T-cell (primary cell): ENCODE data around the gene KLHL42. TPM values are rescaled to one million over a fixed set of nuclear protein-coding genes. Genes with fewer than 3 reads are reported as not detected.
"Not testable (repeated sequence)": the region's sequence is repeated elsewhere in the genome, so short reads cannot be mapped to it uniquely, and the experiment has no call there.

ENCODE experiments used
- ATAC-seq, 4 experiments: fragments of 200-7000 bp in 3 of 4; fragments of 150-1000 bp in 1 of 4; cut with Tn5 transposase; replicated peaks in 1 of 4; 1 replicate in 3 of 4; 2 replicates in 1 of 4; pipeline ENCODE4 v1.10.0; 2021; ENCODE audit warnings: moderate library complexity in 3 of 4, mild to moderate bottlenecking in 2 of 4, moderate number of reproducible peaks in 1 of 4
- CTCF ChIA-PET, 2 donors: fragments of 300-600 bp; sonication (Branson Sonifier 250); formaldehyde crosslinking; loops; one replicate each; lab custom pipeline; 2022; ENCODE audit warnings: antibody characterized with exemption in 2 of 2; lab: Charles Lee
- POLR2A ChIA-PET, 2 donors: fragments of 300-600 bp; sonication (Branson Sonifier 250); formaldehyde crosslinking; loops; one replicate each; lab custom pipeline; 2022; ENCODE audit warnings: antibody characterized with exemption in 2 of 2; lab: Charles Lee
- DNase-seq, 35 experiments: peaks; one replicate each; pipeline versions ENCODE4 v3.0.0 to v3.0.0-alpha.2; 2013 to 2023
- H3K27ac ChIP-seq: one replicate; pipeline ENCODE4 v1.5.1; 2013; ENCODE audit warnings: low read length
- H3K27me3 ChIP-seq, 2 experiments: replicated peaks in 1 of 2; 1 replicate in 1 of 2; 2 replicates in 1 of 2; pipeline versions ENCODE4 v1.6.1 to v1.7.0; 2013; ENCODE audit warnings: low read length in 1 of 2, mixed read lengths in 1 of 2; ENCODE audit not compliant: control insufficient read depth in 2 of 2, insufficient read depth in 2 of 2; ENCODE audit errors: extremely low read depth in 1 of 2
- H3K36me3 ChIP-seq, 2 donors: 1 replicate in 1 of 2; 2 replicates in 1 of 2; pipeline versions ENCODE4 v1.6.1 to v1.7.0; 2013; ENCODE audit warnings: low read length in 1 of 2; ENCODE audit not compliant: control insufficient read depth in 2 of 2, insufficient read depth in 1 of 2; ENCODE audit errors: extremely low read depth in 1 of 2
- H3K4me1 ChIP-seq, 2 experiments: 1 replicate in 1 of 2; 2 replicates in 1 of 2; pipeline versions ENCODE4 v1.6.1 to v1.7.0; 2013; ENCODE audit warnings: low read length in 2 of 2, mixed read lengths in 1 of 2; ENCODE audit not compliant: insufficient read depth in 2 of 2, control insufficient read depth in 1 of 2; ENCODE audit errors: extremely low read depth in 1 of 2
- H3K4me3 ChIP-seq, 2 donors: 1 replicate in 1 of 2; 2 replicates in 1 of 2; pipeline versions ENCODE4 v1.5.1 to v1.7.0; 2013; ENCODE audit warnings: mild to moderate bottlenecking in 2 of 2, low read length in 1 of 2, moderate library complexity in 1 of 2; ENCODE audit not compliant: control insufficient read depth in 1 of 2; ENCODE audit errors: extremely low read depth in 1 of 2
- H3K9me3 ChIP-seq: 2 replicates; pipeline ENCODE4 v1.7.0; 2013
- H3K27ac Mint-ChIP-seq, 2 donors: one replicate each; pipeline ENCODE4 v1.8.0; 2020 to 2021; ENCODE audit warnings: mild to moderate bottlenecking in 2 of 2, mixed read lengths in 2 of 2
- H3K27me3 Mint-ChIP-seq, 2 donors: one replicate each; pipeline ENCODE4 v1.8.0; 2021 to 2022; ENCODE audit warnings: mixed read lengths in 2 of 2
- H3K36me3 Mint-ChIP-seq: one replicate; pipeline ENCODE4 v1.8.0; 2021; ENCODE audit warnings: mixed read lengths
- H3K4me1 Mint-ChIP-seq, 3 donors: one replicate each; pipeline ENCODE4 v1.8.0; 2020 to 2022; ENCODE audit warnings: mixed read lengths in 3 of 3, mild to moderate bottlenecking in 1 of 3
- H3K4me3 Mint-ChIP-seq, 3 donors: one replicate each; pipeline ENCODE4 v1.8.0; 2020 to 2022; ENCODE audit warnings: mild to moderate bottlenecking in 3 of 3, mixed read lengths in 3 of 3, moderate library complexity in 3 of 3
- H3K9me3 Mint-ChIP-seq, 3 donors: one replicate each; pipeline ENCODE4 v1.8.0; 2020 to 2022; ENCODE audit warnings: mixed read lengths in 3 of 3
- WGBS: methylation state at CpG from one replicate; pipeline ENCODE4 v1.1.5; 2013; ENCODE audit warnings: missing lambda C conversion rate; ENCODE audit not compliant: insufficient coverage; 5-methylcytosine and 5-hydroxymethylcytosine counted together
- total RNA-seq, 35 experiments: library from RNA in 6 of 35; stranded (reverse) in 6 of 35; fragments of 120-200 nt in 1 of 35; gene quantifications; one replicate each; pipeline versions ENCODE4 v1.2.1 to v1.2.4 and lab custom pipeline; 2013 to 2026

The KLHL42 gene
- total RNA-seq, 5 donors from 2014 or later (not counting 1 experiment from before 2014, with no cell fraction given), result 16.5 to 28.0 (median 21.0) TPM

DNA sequence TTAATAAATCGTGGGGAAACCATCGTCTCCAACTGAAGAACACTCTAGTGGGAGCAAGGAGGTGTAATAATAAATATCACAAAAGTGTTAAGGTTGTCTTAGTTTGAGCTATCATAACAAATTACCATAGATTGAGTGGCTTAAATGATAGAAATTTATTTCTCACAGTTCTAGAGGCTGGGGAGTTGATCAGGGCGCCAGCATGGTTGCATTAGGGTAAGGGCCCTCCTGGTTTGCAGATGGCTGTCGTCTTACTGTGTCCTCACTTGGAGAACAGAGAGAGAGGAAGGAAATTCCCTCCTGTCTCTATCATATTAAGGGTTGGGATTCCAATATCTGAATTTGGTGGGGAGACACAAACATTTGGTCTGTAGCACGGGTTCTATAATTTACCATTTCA lies 36.4 kb upstream of the KLHL42 start:
- no peak for ATAC-seq

DNA sequence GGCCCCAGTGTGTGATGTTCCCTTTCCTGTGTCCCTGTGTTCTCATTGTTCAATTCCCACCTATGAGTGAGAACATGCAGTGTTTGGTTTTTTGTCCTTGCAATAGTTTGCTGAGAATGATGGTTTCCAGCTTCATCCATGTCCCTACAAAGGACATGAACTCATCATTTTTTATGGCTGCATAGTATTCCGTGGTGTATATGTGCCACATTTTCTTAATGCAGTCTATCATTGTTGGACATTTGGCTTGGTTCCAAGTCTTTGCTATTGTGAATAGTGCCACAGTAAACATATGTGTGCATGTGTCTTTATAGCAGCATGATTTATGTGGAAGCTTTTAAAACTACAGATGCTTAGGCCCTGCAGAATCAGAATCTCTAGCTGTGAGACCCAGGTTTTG lies 34.3 kb upstream of the KLHL42 start:
- H3K4me1 Mint-ChIP-seq, POLR2A ChIA-PET, H3K4me1 ChIP-seq, H3K4me3 ChIP-seq, DNase-seq, H3K9me3 ChIP-seq, ATAC-seq, H3K4me3 Mint-ChIP-seq, H3K27ac Mint-ChIP-seq, H3K27me3 Mint-ChIP-seq, H3K9me3 Mint-ChIP-seq, H3K27ac ChIP-seq, H3K27me3 ChIP-seq: not testable (repeated sequence)
- CTCF ChIA-PET, result interaction anchor here in 1 of 2 donors (0.5 to 1.8 kb wide), 3 partner anchors 9 to 41 kb away, joined by 3 to 6 read pairs (median 3); no protein-coding TSS in a partner anchor
- no CpG with 5 or more reads among the region's 1 CpG for WGBS
- peaks cover 35% of the 10 kb centered on the region for H3K36me3 Mint-ChIP-seq
- H3K36me3 ChIP-seq, result peaks cover 5 to 29% of the 10 kb centered on the region in 2 donors

More for the DNA sequence above, 36.4 kb upstream of the KLHL42 start:
- H3K27me3 Mint-ChIP-seq, result no peaks in the 10 kb centered on the region
- H3K36me3 Mint-ChIP-seq, result peaks cover 38% of the 10 kb centered on the region
- H3K27ac Mint-ChIP-seq, result no peak overlapping the region
- H3K27ac ChIP-seq, result no peak overlapping the region
- H3K4me3 Mint-ChIP-seq, result no peak overlapping the region
- H3K9me3 ChIP-seq, result no peaks in the 10 kb centered on the region
- H3K4me1 Mint-ChIP-seq, result no peaks in the 10 kb centered on the region
- CTCF ChIA-PET, result no interaction called here
- POLR2A ChIA-PET, result no interaction called here
- peaks cover 5 to 38% of the 10 kb centered on the region in 2 donors for H3K36me3 ChIP-seq
- H3K9me3 Mint-ChIP-seq, result no peaks in the 10 kb centered on the region
- no peak overlapping the region for H3K4me3 ChIP-seq
- no CpG with 5 or more reads among the region's 5 CpGs for WGBS
- DNase-seq, result no peak
- H3K4me1 ChIP-seq, result no peaks in the 10 kb centered on the region
- no peaks in the 10 kb centered on the region for H3K27me3 ChIP-seq

DNA sequence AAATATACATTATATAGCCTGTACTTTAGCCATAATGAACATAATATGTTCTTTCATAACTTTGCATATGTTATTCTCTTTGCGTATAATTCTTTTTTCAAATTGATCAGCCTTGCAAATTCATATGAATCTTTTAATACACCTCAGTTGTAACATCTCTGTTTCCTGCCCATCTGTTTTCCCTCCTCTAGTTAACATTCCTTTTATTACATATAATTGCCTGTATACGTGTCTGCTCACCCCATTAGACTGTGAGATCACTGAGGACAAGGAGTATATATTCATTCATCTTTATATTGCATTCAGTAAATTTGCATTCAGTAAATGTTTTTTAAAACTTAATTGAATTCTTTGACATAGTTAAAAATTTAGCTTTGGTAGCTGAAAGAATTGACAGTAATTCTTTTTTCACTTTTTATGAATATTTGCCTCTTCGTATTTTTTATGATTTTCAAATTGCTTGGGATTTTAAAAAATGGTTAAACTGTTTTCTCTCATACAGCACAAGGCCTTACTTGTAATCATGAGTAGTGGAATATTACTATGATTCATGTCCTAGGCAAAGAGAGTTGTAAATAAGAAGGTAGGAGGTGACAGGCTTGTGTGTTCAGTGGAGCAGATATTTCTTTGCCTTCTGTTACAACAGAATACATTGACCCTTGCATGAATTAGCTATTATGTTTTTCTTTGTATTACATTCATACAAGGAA lies 32.8 kb upstream of the KLHL42 start:
- no peaks in the 10 kb centered on the region for H3K27me3 Mint-ChIP-seq
- POLR2A ChIA-PET, result no interaction called here
- no peaks in the 10 kb centered on the region for H3K4me1 Mint-ChIP-seq
- no peak for ATAC-seq
- no CpG with 5 or more reads among the region's 3 CpGs for WGBS
- Histone ChIP-seq H3K4me3 (no peak overlapping the region), H3K36me3 (peaks cover 5 to 29% of the 10 kb centered on the region in 2 donors), H3K27ac (no peak overlapping the region), H3K27me3 (no peaks in the 10 kb centered on the region), H3K9me3 (no peaks in the 10 kb centered on the region), H3K4me1 (no peaks in the 10 kb centered on the region)
- CTCF ChIA-PET, result no interaction called here
- no peak overlapping the region for H3K27ac Mint-ChIP-seq
- peaks cover 32% of the 10 kb centered on the region for H3K36me3 Mint-ChIP-seq
- H3K9me3 Mint-ChIP-seq, result no peaks in the 10 kb centered on the region
- no peak overlapping the region for H3K4me3 Mint-ChIP-seq
- DNase-seq, result no peak

DNA sequence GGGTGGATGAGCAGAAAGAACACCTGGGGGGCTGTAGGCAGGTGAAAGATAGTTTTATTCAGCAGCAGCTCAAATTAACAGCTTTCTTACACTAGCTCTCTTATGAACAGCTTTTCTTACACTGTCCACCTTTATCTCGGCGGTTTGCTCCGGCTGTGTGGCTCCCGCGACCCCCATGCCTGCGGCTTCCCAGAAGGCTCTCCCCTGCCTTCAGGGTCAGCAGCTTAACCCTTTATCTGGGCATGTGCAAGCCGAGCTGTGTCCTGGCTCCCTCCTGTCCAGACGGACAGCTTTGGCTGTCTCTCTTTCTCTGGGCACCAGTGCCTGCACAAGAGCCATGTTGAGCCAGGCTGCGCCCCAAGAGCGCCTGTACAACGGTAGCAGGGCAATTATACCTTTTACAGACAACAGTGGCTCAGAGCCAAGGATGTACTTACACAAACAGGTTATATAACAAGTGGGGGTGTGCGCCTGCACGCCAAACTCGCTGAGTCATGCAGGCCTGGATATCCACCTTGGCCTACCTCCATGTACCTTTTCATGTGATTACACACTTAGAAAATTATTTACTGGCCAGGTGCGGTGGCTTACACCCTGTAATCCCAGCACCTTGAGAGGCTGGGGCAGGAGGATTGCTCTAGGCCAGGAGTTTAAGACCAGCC lies 28.5 kb upstream of the KLHL42 start:
- Mint-ChIP-seq H3K4me1 (no peaks in the 10 kb centered on the region), H3K9me3 (no peaks in the 10 kb centered on the region), H3K27me3 (no peaks in the 10 kb centered on the region), H3K4me3 (no peak overlapping the region), H3K36me3 (peaks cover 20% of the 10 kb centered on the region), H3K27ac (no peak overlapping the region)
- H3K9me3 ChIP-seq, result no peaks in the 10 kb centered on the region
- no peak overlapping the region for H3K4me3 ChIP-seq
- POLR2A ChIA-PET, result no interaction called here
- WGBS, result 100% methylated on average over 10 of the region's 15 CpGs
- no peaks in the 10 kb centered on the region for H3K4me1 ChIP-seq
- H3K27me3 ChIP-seq, result no peaks in the 10 kb centered on the region
- DNase-seq (no peak), ATAC-seq (no peak)
- H3K36me3 ChIP-seq, result peaks cover 3 to 13% of the 10 kb centered on the region in 2 donors
- no peak overlapping the region for H3K27ac ChIP-seq
- CTCF ChIA-PET, result no interaction called here

DNA sequence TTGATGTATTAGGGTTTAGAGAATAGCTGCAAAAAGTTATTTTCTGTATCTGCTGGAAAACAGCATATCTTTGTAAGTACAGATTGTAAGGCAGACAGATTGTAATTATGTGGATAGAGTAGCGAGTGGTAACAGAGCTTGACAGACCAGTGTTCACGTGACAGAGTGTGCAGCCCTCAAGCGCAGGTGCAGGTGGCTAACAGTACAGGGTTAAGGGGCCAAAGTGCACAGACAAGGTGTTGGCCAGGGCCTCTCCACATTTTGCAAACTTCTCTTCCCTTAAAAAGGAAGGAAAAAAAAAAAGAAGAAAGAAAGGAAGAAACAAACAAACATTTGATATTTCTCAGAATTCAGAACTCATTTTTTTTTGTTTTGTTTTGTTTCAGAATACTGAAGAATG lies 25.2 kb upstream of the KLHL42 start:
- POLR2A ChIA-PET, result interaction anchor here in 1 of 2 donors (0.6 to 0.7 kb wide), 2 partner anchors 50 to 550 kb away, joined by 3 to 4 read pairs; no protein-coding TSS in a partner anchor
- peaks cover 21% of the 10 kb centered on the region for H3K36me3 Mint-ChIP-seq
- no peaks in the 10 kb centered on the region for H3K4me1 ChIP-seq

DNA sequence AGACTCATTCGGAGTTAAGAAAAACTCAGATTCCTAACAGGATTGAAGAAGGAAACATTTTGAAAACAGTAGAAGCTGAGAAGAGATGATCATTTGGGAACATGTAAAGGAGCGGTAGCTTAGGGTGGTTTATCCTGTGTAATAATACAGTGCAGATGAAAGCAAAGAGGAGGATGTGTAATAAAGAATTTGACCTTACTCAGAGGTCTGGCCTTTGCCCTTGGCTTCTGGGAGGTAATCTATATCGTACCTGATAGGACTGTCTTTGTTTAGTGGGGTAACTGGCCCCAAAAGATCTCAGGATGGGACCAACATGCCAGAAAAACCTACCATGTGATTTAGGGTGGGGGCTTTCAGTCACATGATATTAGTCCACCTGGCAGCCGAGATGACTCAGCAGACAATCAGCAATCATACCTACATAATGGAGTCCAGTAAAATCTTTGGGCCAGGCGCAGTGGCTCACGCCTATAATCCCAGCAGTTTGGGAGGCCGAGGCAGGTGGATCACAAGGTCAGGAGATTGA lies 23.3 kb upstream of the KLHL42 start:
- Mint-ChIP-seq H3K9me3 (no peaks in the 10 kb centered on the region), H3K4me1 (no peaks in the 10 kb centered on the region), H3K4me3 (no peak overlapping the region), H3K36me3 (peaks cover 21% of the 10 kb centered on the region), H3K27ac (no peak overlapping the region), H3K27me3 (no peaks in the 10 kb centered on the region)
- no peak for ATAC-seq
- POLR2A ChIA-PET, result no interaction called here
- Histone ChIP-seq H3K27me3 (no peaks in the 10 kb centered on the region), H3K4me3 (no peak overlapping the region), H3K9me3 (no peaks in the 10 kb centered on the region), H3K27ac (no peak overlapping the region), H3K36me3 (peaks cover 3 to 8% of the 10 kb centered on the region in 2 donors), H3K4me1 (no peaks in the 10 kb centered on the region)
- WGBS, result 100% methylated on average over 1 of the region's 7 CpGs
- CTCF ChIA-PET, result interaction anchor here in 1 of 2 donors (0.6 kb wide), 1 partner anchor 64 kb away, joined by 3 read pairs; no protein-coding TSS in a partner anchor
- DNase-seq, result no peak

More for the DNA sequence above, 25.2 kb upstream of the KLHL42 start:
- ATAC-seq (no peak), DNase-seq (no peak)
- H3K4me1 Mint-ChIP-seq, result no peaks in the 10 kb centered on the region
- no peaks in the 10 kb centered on the region for H3K27me3 Mint-ChIP-seq
- WGBS, result 100% methylated on average over 1 of the region's 3 CpGs
- H3K4me3 ChIP-seq, result no peak overlapping the region
- H3K4me3 Mint-ChIP-seq, result no peak overlapping the region
- no peak overlapping the region for H3K27ac ChIP-seq
- H3K27ac Mint-ChIP-seq, result no peak overlapping the region
- H3K9me3 ChIP-seq, result no peaks in the 10 kb centered on the region
- CTCF ChIA-PET, result interaction anchor here (0.6 to 0.7 kb wide), 8 partner anchors 9 to 1053 kb away, joined by 3 to 6 read pairs (median 3); no protein-coding TSS in a partner anchor
- H3K36me3 ChIP-seq, result peaks cover 3 to 8% of the 10 kb centered on the region in 2 donors
- H3K27me3 ChIP-seq, result no peaks in the 10 kb centered on the region
- H3K9me3 Mint-ChIP-seq, result no peaks in the 10 kb centered on the region
